Heart left ventricle (tissue), 16 donors: Measurements from ENCODE around the gene CRYZL1. TPM values are rescaled to one million over a fixed set of nuclear protein-coding genes. Genes with fewer than 3 reads are reported as not detected.

Experiments used
- ATAC-seq, 4 donors: fragments of 200-7000 bp; cut with Tn5 transposase; one replicate each; pipeline ENCODE4 v1.9.1; 2020 to 2022; ENCODE audit warnings: moderate library complexity in 4 of 4, mild to moderate bottlenecking in 3 of 4, moderate number of reproducible peaks in 1 of 4
- DNase-seq, 5 donors: peaks; one replicate each; pipeline ENCODE4 v3.0.0-alpha.2; 2020
- H3K27ac ChIP-seq, 12 donors: fragments of 200-600 bp; sonication (generic) in 4 of 12; one replicate each; pipeline versions ENCODE4 v1.5.0 to v1.8.0; 2016 to 2022; ENCODE audit warnings: mild to moderate bottlenecking in 2 of 12
- H3K27me3 ChIP-seq, 9 donors: fragments of 200-600 bp; sonication (generic) in 2 of 9; one replicate each; pipeline versions ENCODE4 v1.5.1 to v1.8.0; 2016 to 2022; ENCODE audit warnings: mild to moderate bottlenecking in 3 of 9
- H3K36me3 ChIP-seq, 9 donors: fragments of 200-600 bp; sonication (generic) in 2 of 9; one replicate each; pipeline versions ENCODE4 v1.5.0 to v1.8.0; 2018 to 2022; ENCODE audit warnings: mild to moderate bottlenecking in 2 of 9
- H3K4me1 ChIP-seq, 12 donors: fragments of 200-600 bp; sonication (generic) in 4 of 12; one replicate each; pipeline versions ENCODE4 v1.5.0 to v1.8.0; 2016 to 2022; ENCODE audit warnings: mild to moderate bottlenecking in 3 of 12
- H3K4me3 ChIP-seq, 12 donors: fragments of 200-600 bp; sonication (generic) in 4 of 12; one replicate each; pipeline versions ENCODE4 v1.5.0 to v1.8.0; 2017 to 2022; ENCODE audit warnings: mild to moderate bottlenecking in 9 of 12, moderate library complexity in 4 of 12
- H3K9me3 ChIP-seq, 12 donors: fragments of 200-600 bp; sonication (generic) in 4 of 12; one replicate each; pipeline versions ENCODE4 v1.5.0 to v1.8.0; 2016 to 2022; ENCODE audit warnings: mild to moderate bottlenecking in 1 of 12
- CTCF ChIP-seq, 12 donors: fragments of 200-600 bp; sonication (generic) in 4 of 12; IDR thresholded peaks; one replicate each; pipeline versions ENCODE4 v1.5.0 to v1.8.0; 2018 to 2022; ENCODE audit warnings: antibody characterized with exemption in 12 of 12, mild to moderate bottlenecking in 5 of 12
- POLR2A ChIP-seq, 2 donors: fragments of 450-650 bp; IDR thresholded peaks; one replicate each; pipeline ENCODE4 v1.6.1; 2017; ENCODE audit warnings: antibody characterized with exemption in 2 of 2, mild to moderate bottlenecking in 2 of 2, moderate library complexity in 2 of 2
- WGBS, 4 donors: extraction: QIAGEN DNeasy Blood & Tissue Kit in 2 of 4; methylation state at CpG; one replicate each; pipeline versions ENCODE4 v1.1.5 to v1.1.7; 2013 to 2018; 5-methylcytosine and 5-hydroxymethylcytosine counted together
- intact Hi-C, 10 donors: fragments of 100-400 bp; cut with DNase I; formaldehyde crosslinking; loops; one replicate each; pipeline versions ENCODE4 v1.11.1 to v1.14.2; 2022
- polyA plus RNA-seq, 2 donors: library from polyadenylated mRNA; stranded (reverse); fragments of 200-250 nt; gene quantifications; one replicate each; pipeline ENCODE4 v1.2.3, GENCODE V29; 2013
- total RNA-seq, 9 donors: library from RNA; depleted of rRNA in 2 of 9; stranded (reverse); fragments of >200 nt in 2 of 9; fragmentation: NEBNext Ultra II Directional in 3 of 9; extraction: Animal tissue kit (Norgen Biotek cat#: 25700) in 3 of 9; gene quantifications; one replicate each; pipeline versions ENCODE4 v1.1.0 to v1.2.4, GENCODE V29; 2016 to 2023
- donor health status: ischemic (EF 13 %, LVEDD 7.1; RV severe dilation, severe dysfunction).
- donor health status: healthy with polysubstance abuse.
- donor health status: DM: no; HTN: yes; CAD: no.
- donor health status: DM: no; HTN: no; CAD: no.
- donor health status: ischemic (EF 25% LVEDD 6.9; RV normal size, moderate dysfunction).
- donor health status: ischemic (EF 25% LVEDD 5.7; RV mildly dilated, moderate dysfunction).
- donor health status: healthy.
- donor health status: DM: yes; HTN: yes; CAD: no.
- donor health status: ischemic (EF 35%, LVEDD 5.7; RV mildly dilated, moderate dysfunction).
- donor health status: nonischemic (EF 11% LVEDD 7.7; RV severe dilation, severe dysfunction).
- donor health status: DM: yes; HTN: yes; CAD: no.
- donor health status: PGD.
- donor health status: ischemic (EF 29% LVEDD 5.4; RV normal size, mild dysfunction).
- donor health status: nonischemic (EF 23%, LVEDD 6.1; RV moderate dilation, normal function).

The CRYZL1 gene
- total and polyA plus RNA-seq, 11 donors, result 15.2 to 33.8 (median 25.1) TPM

- Histone ChIP-seq H3K36me3 (peaks cover 0 to 98% (median 84%) of the 10 kb centered on the region in 9 donors), H3K9me3 (no peaks in the 10 kb centered on the region), H3K4me3 (no peak overlapping the region), H3K27me3 (no peaks in the 10 kb centered on the region), H3K27ac (no peak overlapping the region), H3K4me1 (no peaks in the 10 kb centered on the region)
- intact Hi-C loops, result loop anchor here in 1 of 10 donors (10.0 kb wide), 1 partner anchor 53 kb away; the partner anchor contains the start of genes GART and SON
- DNase-seq (no peak), ATAC-seq (no peak)
- no peak for TF ChIP-seq POLR2A (IDR thresholded peaks at IDR 0.05)
- no peak for TF ChIP-seq CTCF (IDR thresholded peaks at IDR 0.05)
- 48 to 63% (median 52%) methylated on average over 1 of the region's 1 CpG for WGBS, 4 donors
Observed at GRCh38 chr21:33598051-33598450, 43.5 kb downstream of the CRYZL1 start.

GRCh38 chr21:33588485-33589335, 52.8 kb downstream of the CRYZL1 start, which contains the start of gene DONSON:
Gene DONSON, minus strand, starts transcription at chr21:33588684. Its CDS starts 43 bp downstream, at chr21:33588641.
- H3K9me3 ChIP-seq, result no peaks in the 10 kb centered on the region
- intact Hi-C loops, result loop anchor here in 4 of 10 donors (2.0 to 5.0 kb wide), 2 partner anchors 46 kb away; partner anchors contain the start of genes GART (in 4 of the 4) and SON (in 4 of the 4)
- H3K4me1 ChIP-seq, result peaks cover 0 to 21% (median 10%) of the 10 kb centered on the region in 12 donors
- 1% methylated on average over 13 to 78 of the region's 78 CpGs for WGBS, 4 donors
- TF ChIP-seq POLR2A (IDR thresholded peaks at IDR 0.05), result peak in 1 of 2 donors; percentile 77
- peak in 1 of 12 donors; percentile 21 for TF ChIP-seq CTCF (IDR thresholded peaks at IDR 0.05)
- no peaks in the 10 kb centered on the region for H3K27me3 ChIP-seq
- H3K4me3 ChIP-seq, result peak within 1 kb of the TSS; percentile 64 to 94 (median 84)
- peaks cover 0 to 12% (median 6%) of the 10 kb centered on the region in 9 donors for H3K36me3 ChIP-seq
- peak; percentile 87 to 97 (median 96) for ATAC-seq
- peak; percentile 90 to 97 (median 92) for DNase-seq
- H3K27ac ChIP-seq, result peak within 1 kb of the TSS; percentile 43 to 92 (median 86)

DNA sequence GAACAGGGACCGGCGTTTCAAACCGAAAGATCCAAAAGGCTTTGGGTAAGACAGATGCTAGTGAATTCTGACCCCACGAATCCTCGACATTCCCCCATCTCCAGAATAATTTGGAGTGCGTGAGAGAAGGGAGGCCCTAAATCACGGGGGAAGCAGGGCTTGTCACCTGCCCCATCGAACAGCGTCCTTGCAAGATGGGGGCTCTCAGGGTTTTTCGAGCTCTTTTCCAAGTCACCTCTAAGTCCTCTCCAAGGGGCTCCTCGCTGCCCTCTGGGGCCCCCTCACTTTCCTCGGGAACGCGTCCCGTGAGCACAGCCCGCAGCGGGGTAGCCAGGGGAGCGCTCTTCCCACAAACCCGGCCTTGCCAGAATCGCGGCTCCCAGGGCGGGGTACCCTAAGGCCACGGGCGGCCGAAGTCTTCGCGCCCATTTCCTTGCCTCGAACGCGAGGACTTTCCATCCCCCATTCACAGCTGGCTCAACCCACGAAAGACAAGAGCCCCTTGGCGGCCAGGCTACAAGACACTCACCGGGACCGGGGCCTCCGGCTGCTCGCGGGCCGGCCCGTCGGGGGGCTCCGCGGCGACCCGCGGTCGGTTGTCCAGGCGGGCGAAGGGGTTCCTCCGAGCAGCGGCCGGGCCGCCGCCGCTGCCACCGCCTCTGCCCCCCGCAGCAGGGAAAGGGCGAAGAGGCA, 53.6 kb downstream of the CRYZL1 start:
- DNase-seq, result peak in 4 of 5 donors; percentile 29 to 50 (median 44)
- WGBS, 4 donors, result 2 to 9% (median 3%) methylated on average over 14 to 57 of the region's 57 CpGs
- peak in 2 of 4 donors; percentile 16 to 36 for ATAC-seq
- peak overlapping the region; percentile 20 to 92 (median 86) for H3K27ac ChIP-seq
- H3K27me3 ChIP-seq, result no peaks in the 10 kb centered on the region
- peaks cover 0 to 21% (median 10%) of the 10 kb centered on the region in 12 donors for H3K4me1 ChIP-seq
- no peaks in the 10 kb centered on the region for H3K9me3 ChIP-seq
- peaks cover 0 to 16% (median 3%) of the 10 kb centered on the region in 9 donors for H3K36me3 ChIP-seq
- no peak for TF ChIP-seq POLR2A (IDR thresholded peaks at IDR 0.05)
- peak in 1 of 12 donors; percentile 37 for TF ChIP-seq CTCF (IDR thresholded peaks at IDR 0.05)
- peak overlapping the region; percentile 64 to 94 (median 84) for H3K4me3 ChIP-seq
- intact Hi-C loops, result loop anchor here in 4 of 10 donors (2.0 to 5.0 kb wide), 2 partner anchors 45 to 46 kb away; partner anchors contain the start of genes GART (in 4 of the 4) and SON (in 4 of the 4)
